ENCODE measurements around the gene TBC1D22A. TPM values are rescaled to one million over a fixed set of nuclear protein-coding genes. Genes with fewer than 3 reads are reported as not detected.

The TBC1D22A gene
- total RNA-seq, 1 experiment from 2014 or later: 26.0 TPM

- H3K27ac Mint-ChIP-seq (ENCODE audit: low read depth, unreplicated experiment): no peak overlapping the region
- H3K4me1 Mint-ChIP-seq (ENCODE audit: insufficient read depth, unreplicated experiment): no peaks in the 10 kb centered on the region
- H3K36me3 Mint-ChIP-seq (ENCODE audit: insufficient read depth, unreplicated experiment): peaks cover 6% of the 10 kb centered on the region
- intact Hi-C loops (cut with micrococcal nuclease): no loop called here
- POLR2A ChIA-PET: interaction anchor here (0.6 kb wide), 1 partner anchor 31 kb away, joined by 4 read pairs; no protein-coding TSS in a partner anchor
- BruUV-seq (replicated peaks): no TSS peak
- CTCF ChIA-PET: interaction anchor here (0.6 to 1.1 kb wide), 2 partner anchors 20 to 29 kb away, joined by 3 read pairs; no protein-coding TSS in a partner anchor
- no peak for DNase-seq (ENCODE audit: unreplicated experiment)
- H3K4me3 Mint-ChIP-seq (ENCODE audit: unreplicated experiment): no peak overlapping the region
- no peaks in the 10 kb centered on the region for H3K27me3 Mint-ChIP-seq (ENCODE audit: insufficient read depth, unreplicated experiment)
- TF ChIP-seq CTCF (IDR thresholded peaks at IDR 0.05; ENCODE audit: unreplicated experiment): no peak
- no peaks in the 10 kb centered on the region for H3K9me3 Mint-ChIP-seq (ENCODE audit: unreplicated experiment)
These were observed 251.6 kb downstream of the TBC1D22A start for GRCh38 chr22:47013861-47014635.

GRCh38 chr22:47014636-47015345, 252.3 kb downstream of the TBC1D22A start:
- Mint-ChIP-seq H3K4me3 (ENCODE audit: unreplicated experiment) (no peak overlapping the region), H3K4me1 (ENCODE audit: insufficient read depth, unreplicated experiment) (no peaks in the 10 kb centered on the region), H3K9me3 (ENCODE audit: unreplicated experiment) (no peaks in the 10 kb centered on the region), H3K27ac (ENCODE audit: low read depth, unreplicated experiment) (no peak overlapping the region), H3K36me3 (ENCODE audit: insufficient read depth, unreplicated experiment) (peaks cover 10% of the 10 kb centered on the region), H3K27me3 (ENCODE audit: insufficient read depth, unreplicated experiment) (no peaks in the 10 kb centered on the region)
- DNase-seq (ENCODE audit: unreplicated experiment): no peak
- intact Hi-C loops (cut with micrococcal nuclease): no loop called here
- ChIA-PET CTCF (no interaction called here), POLR2A (interaction anchor here (0.6 kb wide), 1 partner anchor 32 kb away, joined by 4 read pairs; no protein-coding TSS in a partner anchor)
- BruUV-seq (replicated peaks): no TSS peak
- TF ChIP-seq CTCF (IDR thresholded peaks at IDR 0.05; ENCODE audit: unreplicated experiment): no peak

- intact Hi-C loops (cut with micrococcal nuclease): no loop called here
- TF ChIP-seq CTCF (IDR thresholded peaks at IDR 0.05; ENCODE audit: unreplicated experiment): no peak
These were observed 253.2 kb downstream of the TBC1D22A start for GRCh38 chr22:47015589-47016178.

GRCh38 chr22:47016631-47017030, 254.2 kb downstream of the TBC1D22A start:
- Mint-ChIP-seq H3K36me3 (ENCODE audit: insufficient read depth, unreplicated experiment) (peaks cover 12% of the 10 kb centered on the region), H3K27me3 (ENCODE audit: insufficient read depth, unreplicated experiment) (no peaks in the 10 kb centered on the region), H3K27ac (ENCODE audit: low read depth, unreplicated experiment) (no peak overlapping the region), H3K9me3 (ENCODE audit: unreplicated experiment) (no peaks in the 10 kb centered on the region), H3K4me1 (ENCODE audit: insufficient read depth, unreplicated experiment) (no peaks in the 10 kb centered on the region), H3K4me3 (ENCODE audit: unreplicated experiment) (no peak overlapping the region)
- intact Hi-C loops (cut with micrococcal nuclease): no loop called here
- CTCF ChIA-PET: interaction anchor here (0.9 to 1.2 kb wide), 3 partner anchors 11 to 218 kb away, joined by 3 to 4 read pairs (median 3); no protein-coding TSS in a partner anchor
- BruUV-seq (replicated peaks): no TSS peak
- POLR2A ChIA-PET: no interaction called here
- no peak for DNase-seq (ENCODE audit: unreplicated experiment)
- TF ChIP-seq CTCF (IDR thresholded peaks at IDR 0.05; ENCODE audit: unreplicated experiment): no peak

More at GRCh38 chr22:47015589-47016178, 253.2 kb downstream of the TBC1D22A start:
- no peak for DNase-seq (ENCODE audit: unreplicated experiment)
- ChIA-PET POLR2A (no interaction called here), CTCF (interaction anchor here (1.2 kb wide), 1 partner anchor 217 kb away, joined by 3 read pairs; no protein-coding TSS in a partner anchor)
- Mint-ChIP-seq H3K27me3 (ENCODE audit: insufficient read depth, unreplicated experiment) (no peaks in the 10 kb centered on the region), H3K4me3 (ENCODE audit: unreplicated experiment) (no peak overlapping the region), H3K9me3 (ENCODE audit: unreplicated experiment) (no peaks in the 10 kb centered on the region), H3K4me1 (ENCODE audit: insufficient read depth, unreplicated experiment) (no peaks in the 10 kb centered on the region), H3K36me3 (ENCODE audit: insufficient read depth, unreplicated experiment) (peaks cover 12% of the 10 kb centered on the region), H3K27ac (ENCODE audit: low read depth, unreplicated experiment) (no peak overlapping the region)
- no TSS peak for BruUV-seq (replicated peaks)
